Measurements from ENCODE around the gene RAD51B.

Gene RAD51B

DNA sequence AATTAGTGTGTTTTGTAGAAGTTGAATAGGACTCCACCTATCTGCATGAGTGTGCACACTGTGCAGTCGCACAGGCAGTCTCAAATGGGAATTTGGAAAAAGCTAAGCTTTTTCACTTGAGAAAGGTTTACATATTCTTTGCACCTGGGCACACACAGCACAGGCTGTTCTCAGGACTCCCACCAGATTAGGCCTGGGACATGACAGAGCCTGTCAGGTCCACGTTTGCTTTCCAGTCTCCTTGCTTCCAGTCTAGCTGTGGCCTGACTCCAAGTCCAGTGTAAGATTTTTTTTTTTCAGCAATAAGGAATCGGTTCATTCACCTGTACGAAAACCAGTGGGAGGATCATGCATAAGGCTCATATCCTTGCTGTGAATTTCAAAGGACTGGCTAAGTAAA, 792.0 kb downstream of the RAD51B start:
- no peak for DNase-seq

DNA sequence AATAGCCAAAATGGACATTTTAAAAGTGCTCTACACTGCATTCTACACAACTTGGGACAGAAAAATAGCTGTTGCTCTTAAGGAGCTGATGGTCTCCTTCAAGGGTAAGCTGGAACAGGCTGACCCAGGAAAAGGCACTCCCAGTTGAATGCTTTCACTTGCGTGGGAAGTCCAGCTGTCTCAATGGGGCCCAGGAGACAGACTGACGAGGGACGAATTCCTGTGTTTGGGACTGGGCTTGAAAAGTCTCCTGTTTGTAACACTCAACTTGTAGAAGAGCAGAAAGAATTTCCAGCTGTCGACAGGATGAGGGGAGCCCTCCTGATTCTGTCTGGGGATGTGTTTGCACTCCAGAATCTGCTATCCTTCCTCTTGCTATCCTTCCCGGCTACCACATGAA, 792.5 kb downstream of the RAD51B start:
- DNase-seq: no peak

DNA sequence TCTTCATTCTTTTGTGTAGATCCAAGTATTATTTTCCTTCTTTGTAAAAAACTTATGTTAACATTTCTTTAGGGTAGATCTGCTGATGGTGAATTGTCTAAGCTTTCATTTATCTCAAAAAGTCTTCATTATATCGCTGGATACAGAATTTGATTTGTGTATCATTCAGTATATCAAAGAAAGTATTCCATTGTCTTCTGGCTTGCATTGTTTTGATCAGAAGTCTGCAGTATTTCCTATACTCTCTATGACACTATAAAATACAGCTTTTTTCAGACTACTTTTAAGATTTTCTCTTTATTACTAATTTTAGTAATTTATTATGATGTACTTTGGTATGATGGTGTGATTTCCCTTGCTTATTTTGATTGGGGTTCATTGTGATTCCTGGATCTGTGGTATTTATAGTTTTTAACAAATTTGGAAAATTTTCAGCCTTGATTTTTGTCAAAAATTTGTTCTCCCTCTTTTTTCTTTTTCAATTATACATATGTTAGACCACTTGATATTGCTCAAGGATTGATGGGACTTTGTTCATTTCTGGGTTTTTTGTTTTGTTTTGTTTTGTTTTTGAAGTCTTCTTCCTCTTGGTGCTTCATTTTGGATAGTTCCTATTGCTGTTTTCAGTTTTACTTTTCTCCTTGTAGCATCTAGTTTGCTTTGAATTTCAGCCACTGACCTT, 796.8 kb downstream of the RAD51B start:
- peak; percentile 9 for DNase-seq

DNA sequence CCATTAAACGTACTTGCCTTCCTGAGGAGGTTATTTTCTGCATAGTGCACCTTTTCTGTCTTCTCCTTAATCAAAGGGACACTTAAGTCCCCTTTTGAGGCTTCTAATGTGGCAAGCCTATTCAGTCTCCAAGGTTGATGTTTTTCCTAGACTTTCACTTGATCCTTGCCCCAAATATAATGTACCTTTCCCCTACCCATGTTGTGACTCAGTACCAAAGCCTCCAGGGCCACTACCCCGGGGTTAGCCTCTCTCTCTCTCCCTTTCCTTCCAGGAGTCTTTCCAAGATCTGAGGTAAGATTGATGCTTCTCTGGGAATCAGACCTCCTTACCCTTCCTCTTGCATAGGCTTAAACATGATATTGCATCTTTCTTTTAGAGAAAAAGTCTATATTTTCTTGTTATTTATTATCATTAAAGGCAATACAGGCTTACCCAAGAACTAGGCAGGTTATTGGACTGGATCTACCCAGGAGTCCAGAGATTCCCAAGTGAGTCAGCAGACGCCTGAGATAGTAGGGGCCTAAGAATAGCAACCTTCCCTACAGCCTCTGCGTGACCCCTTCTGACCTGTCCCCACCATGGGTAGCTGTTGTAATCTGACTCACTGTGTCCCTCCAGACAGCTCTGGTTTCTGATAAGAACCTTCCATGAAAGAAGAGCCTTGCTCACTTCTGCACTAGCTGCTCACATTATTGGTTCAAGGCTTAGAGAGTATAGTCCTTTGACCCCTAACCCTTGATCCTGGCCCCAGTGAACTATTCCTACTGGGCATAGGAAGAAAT, 800.4 kb downstream of the RAD51B start:
- DNase-seq: peak; percentile 56

DNA sequence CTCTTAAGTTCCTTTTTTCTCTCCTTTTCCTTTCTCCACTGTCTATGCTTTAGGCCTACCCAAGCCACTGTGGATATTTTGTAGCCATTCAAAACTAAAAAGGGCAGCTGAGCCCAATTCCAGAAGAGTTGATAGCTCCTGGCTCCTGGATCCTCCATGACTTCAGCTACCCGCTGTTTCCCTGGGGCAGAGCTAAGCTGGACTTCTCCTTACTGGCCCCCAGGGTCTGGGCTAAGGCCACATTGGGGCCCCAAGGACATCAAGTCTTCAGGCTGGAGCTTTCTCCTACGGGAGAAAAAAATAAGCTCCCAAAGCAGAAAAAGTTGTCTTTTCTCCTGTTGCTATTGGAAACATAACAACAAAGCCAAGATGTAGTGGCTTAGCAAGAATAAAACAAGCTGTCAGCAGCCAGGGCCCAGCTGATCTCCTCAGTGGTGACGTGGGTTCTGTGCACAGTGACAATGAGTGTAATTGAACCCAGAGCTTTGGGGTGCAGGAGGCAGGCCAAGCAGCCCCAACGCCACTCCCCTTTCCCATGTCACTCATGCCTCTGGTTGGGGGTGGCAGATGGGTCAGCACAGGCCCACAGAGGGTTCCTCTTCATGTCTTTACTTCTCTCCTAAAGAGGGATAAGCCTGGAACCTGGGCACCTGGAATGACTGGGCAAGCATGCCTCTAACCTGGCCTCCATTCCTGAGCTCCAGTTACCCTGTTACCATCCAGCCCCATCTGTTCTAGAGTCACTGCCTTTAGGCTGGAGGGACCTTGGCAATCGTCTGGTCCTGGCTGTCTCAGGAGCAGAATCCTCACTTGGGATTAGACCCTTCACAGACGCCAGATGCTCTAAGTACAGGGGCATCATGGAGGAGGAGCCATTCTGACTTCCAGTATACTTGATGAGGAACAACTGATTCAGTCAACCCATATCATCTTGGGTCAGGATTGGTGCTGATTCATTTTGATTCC, 802.1 kb downstream of the RAD51B start:
- DNase-seq: no peak

DNA sequence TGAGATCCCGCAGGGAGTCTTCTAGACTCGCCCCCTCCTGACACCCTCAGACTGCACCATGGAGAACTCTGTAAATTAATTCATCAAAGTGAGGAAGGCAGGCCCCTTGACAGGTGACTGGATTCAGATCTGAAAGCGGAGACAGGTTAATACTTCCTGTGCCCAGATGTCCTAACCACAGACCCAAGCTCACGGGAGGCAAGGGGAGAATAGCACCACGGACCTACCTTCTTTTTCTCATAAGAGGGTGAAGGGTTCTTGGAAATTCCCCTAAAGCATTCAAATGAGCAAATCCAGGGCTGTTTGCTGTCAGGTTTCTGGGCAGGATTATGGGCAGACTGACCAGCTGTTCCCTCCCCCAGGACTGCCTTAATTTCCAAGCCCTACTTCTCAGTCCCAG, 803.3 kb downstream of the RAD51B start:
- no peak for DNase-seq

DNA sequence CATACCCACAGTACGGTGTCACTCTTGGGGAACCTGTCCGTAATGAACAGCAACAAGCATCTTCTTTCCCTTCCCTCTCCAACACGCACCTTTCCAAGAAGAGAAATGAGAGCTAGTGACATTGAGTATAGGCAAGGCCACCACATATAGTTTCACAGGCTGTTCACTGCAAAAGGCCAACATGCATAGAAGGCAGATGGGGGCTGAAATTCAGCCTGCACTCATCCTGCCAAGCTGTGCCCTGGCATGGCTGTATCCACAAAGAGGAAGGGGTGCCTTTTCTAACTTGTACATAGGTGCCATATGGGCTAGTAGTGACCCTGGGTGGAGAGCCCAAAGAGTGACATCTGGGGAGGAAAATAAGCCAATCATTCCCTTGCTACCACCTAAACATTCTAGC, 803.7 kb downstream of the RAD51B start:
- DNase-seq: no peak

DNA sequence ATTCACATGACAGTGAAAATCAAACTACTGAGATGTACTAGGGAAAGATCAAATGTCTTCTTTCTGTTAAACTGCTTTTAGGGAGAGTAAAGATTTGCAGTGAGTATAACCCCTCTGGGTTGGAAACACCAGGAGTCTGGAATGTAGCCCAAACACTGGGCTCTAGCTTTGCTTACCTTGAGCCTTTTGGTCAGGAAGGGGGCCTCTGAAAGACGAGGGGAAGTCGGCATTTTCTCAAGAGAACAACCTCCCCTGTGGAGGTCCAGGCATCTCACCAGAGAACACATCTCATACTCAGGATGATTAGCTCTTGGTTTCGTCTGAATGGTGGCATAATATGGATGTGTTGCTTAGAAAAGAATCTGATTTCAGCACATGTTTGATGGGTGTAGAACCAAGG, 804.2 kb downstream of the RAD51B start:
- no peak for DNase-seq

DNA sequence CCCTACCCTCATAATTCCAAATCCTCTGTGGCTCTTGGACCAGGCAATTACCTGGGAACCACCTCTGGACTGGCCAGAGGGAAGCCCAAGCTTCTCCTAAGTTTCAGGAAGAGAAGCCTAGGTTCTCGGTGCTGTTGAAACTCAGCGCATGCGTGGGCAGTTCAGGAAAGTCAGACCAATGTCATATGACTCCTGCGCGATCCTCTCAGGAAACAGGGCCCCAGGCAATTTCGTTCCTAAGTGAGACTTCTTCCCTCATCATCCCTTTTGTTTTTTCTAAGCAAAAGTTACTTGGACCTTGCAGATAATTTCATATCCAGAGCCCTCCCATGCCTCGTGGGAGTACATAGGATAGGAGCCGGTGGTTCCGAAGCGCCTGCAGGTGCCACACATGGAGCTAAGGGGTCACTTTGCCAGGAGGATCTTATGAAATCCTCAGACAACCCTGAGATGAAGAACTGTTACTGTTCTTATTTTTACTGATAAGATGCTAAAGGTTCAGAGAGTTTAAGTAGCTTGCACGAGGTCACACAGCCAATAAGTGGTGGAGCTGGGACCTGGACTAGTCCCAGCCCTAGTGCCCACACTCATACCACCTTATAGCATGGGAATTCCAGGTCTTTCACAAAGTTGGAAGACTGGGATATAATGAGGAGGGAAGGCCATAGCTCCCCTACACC, 805.1 kb downstream of the RAD51B start:
- DNase-seq: no peak

DNA sequence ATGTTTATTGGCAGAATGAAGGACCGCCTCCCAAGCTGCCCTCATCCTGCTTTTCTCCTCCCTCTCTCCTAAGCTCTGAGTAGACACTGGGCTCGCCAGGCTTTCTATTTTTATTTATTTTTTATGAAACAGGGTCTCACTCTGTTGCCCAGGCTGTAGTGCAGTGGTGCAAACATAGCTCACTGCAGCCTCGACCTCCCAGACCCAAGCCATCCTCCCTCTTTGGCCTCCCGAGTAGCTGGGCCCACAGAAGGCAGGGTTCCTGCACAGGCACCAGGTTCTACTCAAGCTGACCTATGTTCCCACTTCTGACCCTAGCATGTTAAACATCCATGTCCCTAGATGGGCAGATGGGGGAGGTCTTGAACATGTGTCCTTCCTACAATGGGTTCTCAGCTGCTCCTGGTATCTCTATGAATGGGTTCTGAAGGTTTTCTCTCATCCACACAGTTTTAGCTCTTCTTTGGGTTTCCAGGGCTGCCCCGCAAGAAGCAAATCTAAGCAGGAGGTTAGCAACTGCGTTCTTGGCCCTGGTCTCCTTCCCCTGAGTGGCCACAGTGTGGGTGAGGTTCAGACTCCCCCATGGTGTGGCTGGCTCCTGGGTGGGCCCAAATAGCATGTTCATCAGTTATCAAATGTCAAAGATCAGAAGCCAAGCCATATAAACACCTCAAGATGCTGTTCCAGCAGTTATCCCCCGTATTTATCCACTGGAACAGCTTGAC, 805.9 kb downstream of the RAD51B start:
- no peak for DNase-seq

DNA sequence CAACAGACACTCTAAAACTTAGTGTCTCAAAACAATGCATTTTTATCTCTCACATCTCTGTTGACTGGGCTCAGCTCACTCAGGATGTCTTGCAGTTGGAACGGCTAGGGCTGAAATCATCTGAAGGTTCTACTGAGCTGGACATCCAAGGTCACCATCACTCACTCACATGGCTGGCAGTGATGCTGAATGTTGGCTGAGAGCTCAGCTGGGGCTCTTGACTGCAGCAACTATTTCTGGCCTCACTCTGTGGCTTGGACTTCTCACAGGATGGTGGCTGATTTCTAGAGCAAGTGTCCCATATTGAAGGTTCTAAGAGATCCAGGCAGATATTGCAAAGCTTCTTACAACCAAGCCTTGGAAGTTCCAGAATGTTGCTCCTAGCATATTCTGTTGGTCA, 806.8 kb downstream of the RAD51B start:
- no peak for DNase-seq

DNA sequence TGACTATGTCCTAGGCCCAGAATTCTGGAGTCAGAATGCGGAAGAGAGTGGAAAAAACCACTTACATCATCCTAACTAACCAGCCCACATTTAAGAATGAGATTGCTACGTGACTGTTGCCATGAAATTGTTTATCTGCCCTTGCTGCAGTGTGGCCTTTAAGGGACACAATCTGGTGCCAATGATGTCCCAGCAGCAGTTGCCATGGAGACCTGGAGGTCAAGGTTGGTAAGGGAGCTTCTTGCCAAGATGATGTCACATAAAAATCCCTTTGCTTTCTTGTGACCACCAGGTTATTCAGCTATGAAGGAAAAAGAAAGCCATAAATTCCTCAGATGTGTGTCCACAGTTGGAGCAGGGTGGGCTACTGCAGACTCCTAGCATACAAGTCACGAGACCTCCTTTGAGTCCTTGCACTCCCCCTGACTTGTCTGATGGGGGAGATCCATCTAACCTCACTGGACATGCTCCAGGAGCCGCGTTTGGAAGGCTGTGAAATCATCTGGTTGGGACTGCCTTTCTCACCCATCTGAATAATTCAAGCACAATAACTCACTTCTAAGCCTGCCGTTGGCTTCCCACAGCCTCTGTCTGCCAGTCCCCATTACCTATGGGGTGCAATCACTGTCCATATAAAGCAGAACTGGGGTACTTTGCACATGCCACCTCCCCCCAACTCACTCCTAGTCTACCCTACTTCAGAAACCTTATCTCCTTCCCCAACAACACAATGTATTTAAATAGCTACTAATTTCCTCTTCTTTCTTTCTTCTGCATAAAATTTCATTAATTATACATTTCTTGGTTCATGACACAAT, 807.7 kb downstream of the RAD51B start:
- no peak for DNase-seq

DNA sequence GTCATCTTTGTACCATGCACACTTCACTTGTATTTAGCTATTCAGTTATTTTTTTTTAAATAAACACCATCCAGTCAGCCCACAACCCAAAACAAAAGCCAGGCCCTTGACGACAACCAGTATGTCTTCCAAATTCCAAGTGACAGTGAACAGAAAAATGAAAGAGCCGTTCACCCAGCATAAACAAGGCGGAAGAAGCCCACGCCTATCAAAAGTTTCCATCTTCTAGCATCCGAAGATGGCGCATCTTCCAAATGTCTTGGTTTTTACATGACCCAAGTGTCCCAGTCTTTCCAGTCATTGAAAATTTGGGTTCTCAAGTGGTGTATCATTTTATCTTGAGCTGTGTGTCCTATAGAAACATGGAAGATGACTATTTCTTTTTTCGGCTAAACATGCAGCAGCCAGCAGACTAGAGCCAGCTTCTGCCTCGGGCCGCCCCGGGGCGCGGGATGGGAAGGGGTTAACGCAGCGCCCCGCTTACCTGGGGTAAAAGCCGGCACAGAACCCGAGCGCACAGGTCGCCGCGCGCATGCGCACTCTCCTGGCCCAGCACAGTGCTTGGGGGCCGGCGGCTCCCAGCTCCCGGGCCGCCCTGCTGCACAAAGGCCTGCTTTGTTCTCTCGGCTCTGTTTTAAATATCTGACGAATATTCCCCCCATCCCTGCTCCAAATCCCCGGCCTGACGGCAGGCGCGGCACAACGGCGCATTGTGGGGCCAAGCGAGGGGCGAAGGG, 808.5 kb downstream of the RAD51B start:
- DNase-seq: no peak

DNA sequence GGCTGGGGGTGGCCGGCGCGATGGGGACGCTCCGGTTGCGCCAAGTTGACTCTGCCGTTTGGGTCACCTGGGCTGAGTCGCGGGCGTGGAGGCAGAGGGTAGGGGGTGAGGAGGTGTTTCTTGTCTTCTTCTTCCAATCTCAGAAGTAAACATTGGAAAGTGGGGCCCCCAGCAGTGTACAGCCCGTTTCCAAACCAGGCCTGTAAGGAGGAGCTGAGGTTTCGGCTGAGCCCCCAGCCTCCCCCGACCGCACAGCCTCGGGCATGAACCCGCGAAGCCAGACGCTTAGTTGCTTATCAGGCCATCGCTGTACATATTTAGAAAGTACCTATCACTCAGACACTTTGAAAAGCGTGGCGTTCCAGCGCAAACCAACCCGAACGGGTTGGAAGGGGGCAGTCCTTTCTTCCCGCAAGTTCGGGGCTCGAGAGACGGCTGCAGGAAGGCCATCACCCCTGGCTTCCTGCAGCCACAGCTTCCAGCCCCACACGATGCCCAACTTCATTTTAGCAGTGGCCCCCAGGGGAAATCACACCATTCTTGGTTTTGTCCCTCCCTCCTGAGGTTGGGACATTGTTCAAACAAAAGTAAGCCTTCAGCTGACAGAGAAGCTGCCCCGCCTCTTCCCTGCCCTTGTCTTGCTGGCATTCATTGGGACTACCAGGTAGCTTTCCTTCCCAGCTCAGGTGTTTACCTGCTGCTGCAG, 809.2 kb downstream of the RAD51B start:
- DNase-seq: no peak

DNA sequence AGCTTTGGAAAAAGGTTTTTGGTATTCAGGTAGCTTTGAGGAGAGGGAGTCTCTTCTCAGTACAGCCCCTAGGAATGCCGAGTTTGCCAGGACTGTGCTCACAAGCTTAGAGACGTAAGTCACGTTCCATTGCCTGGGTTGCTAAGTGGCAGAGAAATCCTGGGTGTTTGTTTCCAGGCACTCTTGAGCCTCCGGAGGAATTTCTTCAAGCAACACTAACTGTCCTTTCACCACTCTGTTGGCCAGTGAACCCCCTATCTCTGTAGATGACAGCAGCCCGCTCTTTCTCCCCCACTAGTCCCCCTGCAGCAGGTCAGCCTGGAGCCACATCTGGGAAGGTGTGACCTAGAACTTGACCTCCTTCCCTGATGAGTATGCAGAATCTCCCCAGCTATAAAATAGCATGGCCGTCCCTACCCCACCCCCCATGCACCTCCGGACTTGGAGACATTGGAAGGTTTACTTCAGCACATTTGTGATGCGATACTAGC, 810.5 kb downstream of the RAD51B start:
- DNase-seq: no peak

DNA sequence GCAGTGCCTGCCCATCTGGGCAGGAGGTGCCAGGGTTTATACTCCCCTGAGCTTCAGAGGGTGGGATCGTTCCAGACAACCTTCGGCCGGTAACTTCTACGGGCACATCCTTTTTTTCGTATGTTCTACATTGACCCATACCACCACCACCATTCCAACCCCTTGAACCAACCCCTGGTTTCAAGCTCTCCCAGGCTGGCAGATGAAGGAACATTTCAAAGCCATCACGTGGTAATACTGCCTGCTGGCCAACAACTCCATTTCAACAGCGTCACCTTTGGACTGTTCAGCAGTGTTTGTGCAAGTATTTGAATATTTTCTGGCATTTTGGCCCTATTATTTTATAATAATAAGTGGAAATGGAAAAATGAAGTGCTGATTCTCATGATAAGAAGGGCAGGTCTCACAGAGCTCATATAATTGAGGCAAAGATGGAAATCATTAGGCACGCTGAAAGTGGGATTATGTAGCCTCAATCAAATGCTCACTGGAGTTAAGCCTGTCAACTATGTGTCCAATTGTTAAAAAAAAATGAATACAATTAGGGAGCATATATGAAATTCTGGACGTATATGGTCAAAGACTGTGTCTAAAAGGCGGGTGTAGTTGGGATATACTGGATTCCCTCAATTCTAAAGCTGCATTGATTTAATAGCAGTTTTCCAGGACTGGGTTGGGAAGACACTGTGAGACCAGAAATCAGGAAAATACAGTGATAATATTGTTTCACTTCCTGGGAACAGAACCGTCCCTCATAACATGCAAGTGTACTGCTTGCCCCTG, 811.2 kb downstream of the RAD51B start:
- no peak for DNase-seq

DNA sequence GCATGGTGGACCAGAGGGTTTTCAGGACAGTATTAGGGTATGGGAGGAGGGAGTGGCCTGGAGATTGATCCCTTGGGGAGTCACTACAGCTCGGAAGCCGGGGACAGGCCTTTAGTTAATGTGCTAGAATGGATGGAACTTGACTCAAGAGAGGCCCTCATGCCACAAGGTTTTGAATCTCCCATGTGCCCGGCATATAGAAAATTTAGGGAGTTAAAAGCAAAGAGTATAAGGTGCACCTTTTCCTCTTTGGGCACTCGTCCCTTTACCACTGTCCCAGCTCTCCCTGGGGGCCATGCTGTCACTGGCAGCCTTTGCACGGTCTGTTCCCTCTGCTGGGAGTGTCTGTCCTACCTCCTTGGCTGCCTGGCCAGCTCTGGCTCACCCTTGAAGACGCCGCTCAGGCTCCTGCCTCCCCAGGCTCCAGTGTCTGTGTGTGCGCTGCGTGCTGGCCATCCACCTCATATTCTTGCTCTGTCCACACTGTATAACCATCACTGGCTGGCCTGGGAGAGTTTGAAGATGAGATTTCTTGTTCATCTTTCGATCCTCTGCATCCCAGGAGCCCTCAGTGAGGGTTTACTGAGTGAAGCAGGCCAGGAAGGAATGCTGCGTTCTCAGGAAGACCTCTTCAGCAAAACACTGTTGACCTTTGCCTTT, 811.9 kb downstream of the RAD51B start:
- DNase-seq: no peak
